ENCODE data around the gene UBALD1.

Gene UBALD1

DNA sequence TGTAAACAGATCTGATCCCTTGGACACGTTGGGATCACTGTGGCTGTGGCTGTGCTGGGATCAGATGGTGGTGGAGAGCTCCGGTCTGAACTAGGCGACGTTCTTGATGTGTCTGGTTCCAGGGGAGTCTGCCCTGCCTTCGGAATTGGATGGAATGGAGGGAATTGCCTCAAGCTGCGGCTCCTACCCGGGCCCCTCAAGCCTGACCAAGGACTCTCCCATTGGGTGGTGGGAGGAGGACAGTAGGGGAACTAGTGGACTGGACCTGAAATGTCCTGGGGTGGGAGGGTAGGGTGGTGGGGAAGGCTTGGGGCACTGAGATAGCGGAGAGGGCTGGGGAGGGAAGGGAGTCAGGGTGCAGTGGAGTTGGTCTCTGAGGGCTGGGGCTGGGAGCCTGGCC, 3.2 kb upstream of the UBALD1 start:
- TF ChIP-seq POLR2AphosphoS5 (IDR thresholded peaks at IDR 0.05; ENCODE audit: low read depth, low read length): no peak
- no peak for TF ChIP-seq TAF1 (IDR thresholded peaks at IDR 0.05; ENCODE audit: borderline replicate concordance, insufficient read depth, low read length)
- no peak for TF ChIP-seq FOXP2 (optimal IDR thresholded peaks at IDR 0.05; ENCODE audit: borderline replicate concordance, extremely low read depth, extremely low read length, insufficient read depth)
- TF ChIP-seq SIN3A (IDR thresholded peaks at IDR 0.05; ENCODE audit: borderline replicate concordance, insufficient read depth, low read length): no peak

DNA sequence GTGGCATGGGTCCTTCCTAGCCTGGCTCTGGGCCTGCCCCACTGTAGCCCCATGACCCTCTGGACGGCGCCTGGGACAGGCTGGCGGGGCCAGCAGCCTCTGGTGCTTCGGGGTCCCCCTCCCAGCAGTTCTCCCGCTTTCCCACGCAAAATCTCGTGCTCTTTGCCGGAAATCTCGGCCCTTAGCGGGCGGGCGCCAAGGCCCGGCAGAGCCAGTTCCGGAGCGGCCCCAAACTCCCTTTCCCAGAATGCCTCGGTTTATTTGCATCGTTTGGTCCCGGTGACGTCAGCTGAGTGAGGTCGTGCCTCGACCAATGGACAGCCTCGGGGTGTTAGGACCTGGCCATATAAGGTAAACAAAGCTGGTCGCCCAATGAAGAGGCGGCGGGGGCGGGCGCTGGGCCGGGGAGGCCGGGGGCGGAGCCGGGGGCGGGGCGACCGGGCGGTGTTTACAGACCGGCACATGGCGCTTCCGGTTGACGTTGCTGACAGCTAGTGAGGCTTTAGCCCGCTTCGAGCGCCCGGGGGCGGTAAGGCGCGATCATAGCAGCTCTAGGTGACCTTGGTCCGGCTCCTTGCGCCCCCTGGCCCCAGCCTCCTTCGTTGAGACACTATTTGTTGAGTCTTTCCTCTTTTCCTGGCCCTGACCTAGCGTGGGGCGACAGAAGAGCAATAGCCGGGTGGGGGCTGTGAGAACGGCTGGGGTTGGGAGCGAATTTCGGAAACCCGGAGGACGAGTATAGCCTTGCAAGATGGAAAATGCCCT, 1.5 kb upstream of the UBALD1 start:
- TF ChIP-seq POLR2AphosphoS5 (IDR thresholded peaks at IDR 0.05; ENCODE audit: low read depth, low read length) (no peak; the same call in none of the 2 replicates), TAF1 (IDR thresholded peaks at IDR 0.05; ENCODE audit: borderline replicate concordance, insufficient read depth, low read length) (no peak), SIN3A (IDR thresholded peaks at IDR 0.05; ENCODE audit: borderline replicate concordance, insufficient read depth, low read length) (no peak), FOXP2 (optimal IDR thresholded peaks at IDR 0.05; ENCODE audit: borderline replicate concordance, extremely low read depth, extremely low read length, insufficient read depth) (peak; percentile 99)
- TF ChIP-seq, protein P1, sequence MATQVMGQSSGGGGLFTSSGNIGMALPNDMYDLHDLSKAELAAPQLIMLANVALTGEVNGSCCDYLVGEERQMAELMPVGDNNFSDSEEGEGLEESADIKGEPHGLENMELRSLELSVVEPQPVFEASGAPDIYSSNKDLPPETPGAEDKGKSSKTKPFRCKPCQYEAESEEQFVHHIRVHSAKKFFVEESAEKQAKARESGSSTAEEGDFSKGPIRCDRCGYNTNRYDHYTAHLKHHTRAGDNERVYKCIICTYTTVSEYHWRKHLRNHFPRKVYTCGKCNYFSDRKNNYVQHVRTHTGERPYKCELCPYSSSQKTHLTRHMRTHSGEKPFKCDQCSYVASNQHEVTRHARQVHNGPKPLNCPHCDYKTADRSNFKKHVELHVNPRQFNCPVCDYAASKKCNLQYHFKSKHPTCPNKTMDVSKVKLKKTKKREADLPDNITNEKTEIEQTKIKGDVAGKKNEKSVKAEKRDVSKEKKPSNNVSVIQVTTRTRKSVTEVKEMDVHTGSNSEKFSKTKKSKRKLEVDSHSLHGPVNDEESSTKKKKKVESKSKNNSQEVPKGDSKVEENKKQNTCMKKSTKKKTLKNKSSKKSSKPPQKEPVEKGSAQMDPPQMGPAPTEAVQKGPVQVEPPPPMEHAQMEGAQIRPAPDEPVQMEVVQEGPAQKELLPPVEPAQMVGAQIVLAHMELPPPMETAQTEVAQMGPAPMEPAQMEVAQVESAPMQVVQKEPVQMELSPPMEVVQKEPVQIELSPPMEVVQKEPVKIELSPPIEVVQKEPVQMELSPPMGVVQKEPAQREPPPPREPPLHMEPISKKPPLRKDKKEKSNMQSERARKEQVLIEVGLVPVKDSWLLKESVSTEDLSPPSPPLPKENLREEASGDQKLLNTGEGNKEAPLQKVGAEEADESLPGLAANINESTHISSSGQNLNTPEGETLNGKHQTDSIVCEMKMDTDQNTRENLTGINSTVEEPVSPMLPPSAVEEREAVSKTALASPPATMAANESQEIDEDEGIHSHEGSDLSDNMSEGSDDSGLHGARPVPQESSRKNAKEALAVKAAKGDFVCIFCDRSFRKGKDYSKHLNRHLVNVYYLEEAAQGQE (IDR thresholded peaks at IDR 0.05; ENCODE audit: insufficient read depth in 1 of 2, low read depth in 2 of 2, low read length in 2 of 2): 0 out of 4 replicates have a peak, but pooled peaks of 1 of the 2 experiments have one; percentile 10

DNA sequence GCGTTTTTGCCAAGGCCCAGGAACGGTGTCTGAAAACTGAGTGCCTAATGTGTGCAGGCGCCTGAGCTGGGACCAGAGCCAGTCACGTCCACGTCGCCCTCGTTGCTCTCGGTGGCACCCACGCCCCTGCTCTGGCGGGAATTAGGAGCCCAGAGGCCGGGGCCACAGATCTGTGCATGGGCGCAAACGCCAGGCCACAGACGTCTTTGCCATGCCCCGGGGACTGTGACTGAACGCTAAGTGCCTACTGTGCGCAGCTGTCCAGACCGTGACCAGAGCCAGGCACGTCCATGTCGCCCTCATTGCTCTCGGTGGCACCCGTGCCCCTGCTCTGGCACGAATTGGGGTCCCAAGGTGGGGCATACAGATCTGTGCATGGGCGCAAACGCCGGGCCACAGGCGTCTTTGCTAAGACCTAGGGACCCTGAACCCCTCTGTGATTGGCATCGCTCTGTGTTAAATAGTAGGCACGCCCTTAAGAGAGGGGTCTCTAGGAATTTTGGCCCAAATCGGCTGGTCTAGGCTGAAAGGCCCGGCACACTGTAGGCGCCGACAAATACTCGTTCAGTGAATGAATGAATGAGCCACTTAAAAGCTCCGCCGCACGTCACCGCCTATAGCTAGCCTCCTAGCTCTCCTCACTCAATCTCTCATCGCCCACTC, 827 bp upstream of the UBALD1 start:
- TF ChIP-seq SIN3A (IDR thresholded peaks at IDR 0.05; ENCODE audit: borderline replicate concordance, insufficient read depth, low read length) (no peak), POLR2AphosphoS5 (IDR thresholded peaks at IDR 0.05; ENCODE audit: low read depth, low read length) (no peak; the same call in 1 of the 2 replicates), FOXP2 (optimal IDR thresholded peaks at IDR 0.05; ENCODE audit: borderline replicate concordance, extremely low read depth, extremely low read length, insufficient read depth) (no peak), TAF1 (IDR thresholded peaks at IDR 0.05; ENCODE audit: borderline replicate concordance, insufficient read depth, low read length) (no peak)
- TF ChIP-seq, protein P1 (IDR thresholded peaks at IDR 0.05; ENCODE audit: insufficient read depth in 1 of 2, low read depth in 2 of 2, low read length in 2 of 2): no peak

DNA sequence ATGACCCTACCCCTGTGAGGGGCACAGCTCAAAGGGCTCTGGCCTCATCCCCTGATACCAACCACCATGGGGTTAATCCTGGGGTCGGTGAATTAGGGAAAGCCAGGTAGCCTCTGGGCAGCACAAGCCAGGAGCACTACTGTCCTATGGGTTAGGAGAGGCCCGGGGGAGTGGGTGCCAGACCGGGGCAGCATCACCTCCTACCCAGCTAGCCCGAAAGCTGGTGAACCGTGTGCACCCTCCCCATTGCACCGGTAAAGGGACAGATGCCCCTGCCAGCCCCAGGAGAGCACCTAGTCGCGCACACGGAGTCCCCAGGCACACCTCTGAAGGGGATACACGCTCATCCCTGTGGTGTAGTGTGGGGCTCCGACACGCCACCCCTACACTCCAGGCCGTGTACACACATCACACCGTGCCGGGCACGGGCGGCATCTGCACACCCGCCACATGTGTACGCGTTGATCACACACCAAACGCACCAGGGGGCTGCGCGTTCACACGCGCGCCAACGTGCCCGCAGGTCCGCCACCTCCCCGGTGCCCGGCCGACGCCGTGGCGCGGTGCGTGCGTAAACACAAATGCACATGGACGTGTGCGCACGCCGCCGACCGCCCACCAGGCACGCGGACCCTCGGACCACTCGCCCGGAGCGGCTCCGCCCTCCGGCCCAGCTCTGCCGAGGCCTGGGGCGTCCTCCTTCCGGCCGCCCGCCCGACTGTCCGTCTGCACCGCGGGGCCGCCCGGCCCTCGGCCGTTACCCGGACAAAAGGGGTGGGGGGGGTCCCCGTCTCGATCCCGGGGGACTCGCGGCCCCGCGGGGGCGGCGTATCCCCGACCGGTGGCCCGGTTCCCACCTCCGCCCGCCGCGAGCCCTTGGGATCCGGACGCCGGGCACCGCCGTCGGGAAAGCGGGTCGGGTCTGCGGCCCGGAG, 785 bp downstream of the UBALD1 start:
- peak; percentile 69; the same call in 1 of the 2 replicates for TF ChIP-seq SIN3A (IDR thresholded peaks at IDR 0.05; ENCODE audit: borderline replicate concordance, insufficient read depth, low read length)
- TF ChIP-seq FOXP2 (optimal IDR thresholded peaks at IDR 0.05; ENCODE audit: borderline replicate concordance, extremely low read depth, extremely low read length, insufficient read depth): peak; percentile 81
- TF ChIP-seq, protein P1 (IDR thresholded peaks at IDR 0.05; ENCODE audit: insufficient read depth in 1 of 2, low read depth in 2 of 2, low read length in 2 of 2): no peak
- no peak for TF ChIP-seq POLR2AphosphoS5 (IDR thresholded peaks at IDR 0.05; ENCODE audit: low read depth, low read length)
- TF ChIP-seq TAF1 (IDR thresholded peaks at IDR 0.05; ENCODE audit: borderline replicate concordance, insufficient read depth, low read length): no peak

Measured in PFSK-1 (cell line).